Smooth muscle cell (in vitro differentiated cells): ENCODE results near the gene ACVRL1. TPM values are rescaled to one million over a fixed set of nuclear protein-coding genes. Genes with fewer than 3 reads are reported as not detected.

Experiments
- DNase-seq: peaks from one replicate; lab custom pipeline; 2025; ENCODE audit not compliant: unreplicated experiment; lab: John Stamatoyannopoulos, UW
- H2AFZ ChIP-seq: fragments of 200-600 bp; sonication (generic); 2 replicates; pipeline ENCODE4 v1.6.0; 2016; ENCODE audit warnings: antibody characterized with exemption, low read depth, mild to moderate bottlenecking
- H3F3A ChIP-seq: fragments of 200-600 bp; sonication (generic); 2 replicates; pipeline ENCODE4 v1.6.0; 2017; ENCODE audit warnings: antibody characterized with exemption, low read depth
- H3K27ac ChIP-seq: fragments of 200-600 bp; sonication (generic); 2 replicates; pipeline ENCODE4 v1.5.1; 2016; ENCODE audit warnings: low read depth, mild to moderate bottlenecking
- H3K27me3 ChIP-seq: fragments of 200-600 bp; sonication (generic); 2 replicates; pipeline ENCODE4 v1.6.1; 2016; ENCODE audit warnings: low read depth, mild to moderate bottlenecking
- H3K36me3 ChIP-seq: fragments of 200-600 bp; sonication (generic); 2 replicates; pipeline ENCODE4 v1.5.1; 2016; ENCODE audit warnings: low read depth
- H3K4me1 ChIP-seq: fragments of 200-600 bp; sonication (generic); 2 replicates; pipeline ENCODE4 v1.5.1; 2016; ENCODE audit warnings: low read depth
- H3K4me2 ChIP-seq: fragments of 200-600 bp; sonication (generic); 2 replicates; pipeline ENCODE4 v1.6.0; 2016; ENCODE audit warnings: mild to moderate bottlenecking
- H3K4me3 ChIP-seq: fragments of 200-600 bp; sonication (generic); 2 replicates; pipeline ENCODE4 v1.5.1; 2016; ENCODE audit warnings: mild to moderate bottlenecking
- H3K79me2 ChIP-seq: fragments of 200-600 bp; sonication (generic); 2 replicates; pipeline ENCODE4 v1.6.0; 2016; ENCODE audit warnings: low read depth, mild to moderate bottlenecking
- H3K9ac ChIP-seq: fragments of 200-600 bp; sonication (generic); 2 replicates; pipeline ENCODE4 v1.6.0; 2016; ENCODE audit warnings: low read depth
- H3K9me3 ChIP-seq: fragments of 200-600 bp; sonication (generic); replicated peaks from 2 replicates; pipeline ENCODE4 v1.5.1; 2016; ENCODE audit warnings: low read depth
- H4K20me1 ChIP-seq: fragments of 200-600 bp; sonication (generic); 2 replicates; pipeline ENCODE4 v1.6.0; 2016; ENCODE audit warnings: low read depth
- CTCF ChIP-seq: fragments of 200-600 bp; sonication (generic); IDR thresholded peaks from 2 replicates; pipeline ENCODE4 v1.5.1; 2017; ENCODE audit warnings: borderline replicate concordance, mild to moderate bottlenecking, antibody characterized with exemption; ENCODE audit not compliant: insufficient read depth, poor library complexity, severe bottlenecking
- WGBS: methylation state at CpG from one replicate; pipeline ENCODE4 v1.1.7; 2016; ENCODE audit warnings: low lambda C conversion rate; 5-methylcytosine and 5-hydroxymethylcytosine counted together
- polyA plus RNA-seq: library from polyadenylated mRNA; unstranded; fragments of >200 nt; fragmentation: Nextera tagmentation; extraction: Ambion mirVana; gene quantifications from 2 replicates; pipeline ENCODE4 v1.2.1, GENCODE V29; 2016
- total RNA-seq: library from RNA; depleted of rRNA; stranded (reverse); fragments of >200 nt; gene quantifications from 2 replicates; pipeline ENCODE4 v1.2.3, GENCODE V29; 2014

ACVRL1 gene
- total and polyA plus RNA-seq, 2 experiments from 2014 or later = 8.4 to 10.4 TPM

GRCh38 chr12:51951843-51952722 is 44.8 kb downstream of the ACVRL1 start:
- H3K4me2 ChIP-seq = peak overlapping the region; percentile 99
- H3K9ac ChIP-seq = peak overlapping the region; percentile 82
- no peak for TF ChIP-seq CTCF
- DNase-seq = no peak
- H3K9me3 ChIP-seq = no peaks in the 10 kb centered on the region
- under 1% methylated on average over 33 of the region's 50 CpGs for WGBS
- no peak overlapping the region for H3K27ac ChIP-seq
- H3K27me3 ChIP-seq = no peaks in the 10 kb centered on the region
- H2AFZ ChIP-seq = peak overlapping the region; percentile 94
- H3K79me2 ChIP-seq = peaks cover 36% of the 10 kb centered on the region
- no peaks in the 10 kb centered on the region for H3K36me3 ChIP-seq
- peaks cover 18% of the 10 kb centered on the region for H3F3A ChIP-seq
- H3K4me3 ChIP-seq = peak overlapping the region; percentile 94
- H3K4me1 ChIP-seq = peaks cover 26% of the 10 kb centered on the region
- H4K20me1 ChIP-seq = peaks cover 28% of the 10 kb centered on the region

- no peaks in the 10 kb centered on the region for H3K9me3 ChIP-seq
- H3K27ac ChIP-seq = no peak overlapping the region
- H3K79me2 ChIP-seq = peaks cover 46% of the 10 kb centered on the region
Observed at GRCh38 chr12:51953089-51953488, 45.8 kb downstream of the ACVRL1 start.

GRCh38 chr12:51953864-51954263 is 46.6 kb downstream of the ACVRL1 start:
- Histone ChIP-seq H3F3A (peaks cover 18% of the 10 kb centered on the region), H3K4me2 (peak overlapping the region; percentile 99), H3K4me3 (peak overlapping the region; percentile 94), H3K9me3 (no peaks in the 10 kb centered on the region), H3K9ac (no peak overlapping the region), H3K27me3 (no peaks in the 10 kb centered on the region), H3K79me2 (peaks cover 52% of the 10 kb centered on the region), H3K36me3 (no peaks in the 10 kb centered on the region), H3K27ac (peak overlapping the region; percentile 37), H3K4me1 (peaks cover 26% of the 10 kb centered on the region), H2AFZ (no peak overlapping the region), H4K20me1 (peaks cover 42% of the 10 kb centered on the region)
- no peak for TF ChIP-seq CTCF
- no peak for DNase-seq
- 35% methylated on average over 4 of the region's 4 CpGs for WGBS

More at GRCh38 chr12:51953089-51953488, 45.8 kb downstream of the ACVRL1 start:
- H3K9ac ChIP-seq = no peak overlapping the region
- no peaks in the 10 kb centered on the region for H3K27me3 ChIP-seq
- peaks cover 26% of the 10 kb centered on the region for H3K4me1 ChIP-seq
- H2AFZ ChIP-seq = no peak overlapping the region
- TF ChIP-seq CTCF = no peak
- H3F3A ChIP-seq = peaks cover 18% of the 10 kb centered on the region
- no peak for DNase-seq
- 58% methylated on average over 8 of the region's 8 CpGs for WGBS
- H3K4me3 ChIP-seq = peak overlapping the region; percentile 94
- no peaks in the 10 kb centered on the region for H3K36me3 ChIP-seq
- H3K4me2 ChIP-seq = peak overlapping the region; percentile 99
- peaks cover 35% of the 10 kb centered on the region for H4K20me1 ChIP-seq
